Tibial artery (tissue), 4 donors: ENCODE results near the gene EDA.
"Not testable (repeated sequence)": the region's sequence is repeated elsewhere in the genome, so short reads cannot be mapped to it uniquely, and the experiment has no call there.

ENCODE experiments used
- DNase-seq, 2 donors: peaks; one replicate each; pipeline ENCODE4 v3.0.0-alpha.2; 2019
- H3K27ac ChIP-seq, 2 donors: fragments of 200-600 bp; sonication (generic) in 1 of 2; 1 replicate in 1 of 2; 2 replicates in 1 of 2; pipeline ENCODE4 v1.5.1; 2018 to 2019; ENCODE audit warnings: mild to moderate bottlenecking in 1 of 2
- H3K27me3 ChIP-seq, 2 donors: fragments of 200-600 bp; sonication (generic) in 1 of 2; one replicate each; pipeline versions ENCODE4 v1.5.1 to v1.6.0; 2016 to 2019
- H3K36me3 ChIP-seq, 3 donors: fragments of 200-600 bp; sonication (generic) in 2 of 3; one replicate each; pipeline ENCODE4 v1.5.1; 2016 to 2019; ENCODE audit warnings: mild to moderate bottlenecking in 2 of 3
- H3K4me1 ChIP-seq, 4 donors: fragments of 200-600 bp; sonication (generic) in 2 of 4; 1 replicate in 3 of 4; 2 replicates in 1 of 4; pipeline ENCODE4 v1.5.1; 2016 to 2019
- H3K4me3 ChIP-seq, 2 donors: fragments of 200-600 bp; sonication (generic) in 1 of 2; 1 replicate in 1 of 2; 2 replicates in 1 of 2; pipeline ENCODE4 v1.5.1; 2018 to 2019; ENCODE audit warnings: mild to moderate bottlenecking in 2 of 2
- H3K9me3 ChIP-seq, 3 donors: fragments of 200-600 bp; sonication (generic) in 1 of 3; one replicate each; pipeline ENCODE4 v1.5.1; 2016 to 2019
- CTCF ChIP-seq, 2 experiments: fragments of 200-600 bp in 1 of 2; fragments of 450-650 bp in 1 of 2; IDR thresholded peaks; one replicate each; pipeline ENCODE4 v1.5.1; 2017 to 2019; ENCODE audit warnings: antibody characterized with exemption in 2 of 2, mild to moderate bottlenecking in 1 of 2, moderate library complexity in 1 of 2
- intact Hi-C: fragments of 100-400 bp; cut with DNase I; formaldehyde crosslinking; loops from one replicate; pipeline ENCODE4 v1.15.0; 2023; ENCODE audit warnings: low total_unique reads

Gene EDA

GRCh38 chrX:69813677-69814076 is 197.8 kb downstream of the EDA start:
- no peak for TF ChIP-seq CTCF (IDR thresholded peaks at IDR 0.05)
- H3K9me3 ChIP-seq, result peaks cover 0 to 7% (median 0%) of the 10 kb centered on the region in 3 donors
- no peak overlapping the region for H3K27ac ChIP-seq
- no peaks in the 10 kb centered on the region for H3K4me1 ChIP-seq
- no peak overlapping the region for H3K4me3 ChIP-seq
- H3K36me3 ChIP-seq, result no peaks in the 10 kb centered on the region
- DNase-seq, result no peak
- intact Hi-C loops, result no loop called here
- H3K27me3 ChIP-seq, result no peaks in the 10 kb centered on the region

- intact Hi-C loops, result no loop called here
- no peak for DNase-seq
- TF ChIP-seq CTCF (IDR thresholded peaks at IDR 0.05), result no peak
These were observed 199.2 kb downstream of the EDA start for GRCh38 chrX:69815063-69815462.

GRCh38 chrX:69815519-69815918 is 199.6 kb downstream of the EDA start:
- no peak overlapping the region for H3K4me3 ChIP-seq
- H3K36me3 ChIP-seq, result no peaks in the 10 kb centered on the region
- no peaks in the 10 kb centered on the region for H3K4me1 ChIP-seq
- DNase-seq, result no peak
- intact Hi-C loops, result no loop called here
- no peaks in the 10 kb centered on the region for H3K27me3 ChIP-seq
- no peak overlapping the region for H3K27ac ChIP-seq
- H3K9me3 ChIP-seq, result peaks cover 0 to 7% (median 0%) of the 10 kb centered on the region in 3 donors
- TF ChIP-seq CTCF (IDR thresholded peaks at IDR 0.05), result no peak

More at GRCh38 chrX:69815063-69815462, 199.2 kb downstream of the EDA start:
- peaks cover 0 to 7% (median 0%) of the 10 kb centered on the region in 3 donors for H3K9me3 ChIP-seq
- H3K4me3 ChIP-seq, result no peak overlapping the region
- H3K27me3 ChIP-seq, result no peaks in the 10 kb centered on the region
- no peaks in the 10 kb centered on the region for H3K36me3 ChIP-seq
- no peaks in the 10 kb centered on the region for H3K4me1 ChIP-seq
- H3K27ac ChIP-seq, result no peak overlapping the region

GRCh38 chrX:69844636-69845035 is 228.7 kb downstream of the EDA start:
- no peak for TF ChIP-seq CTCF (IDR thresholded peaks at IDR 0.05)
- H3K36me3 ChIP-seq, result no peaks in the 10 kb centered on the region
- H3K4me1 ChIP-seq, result no peaks in the 10 kb centered on the region
- no peak overlapping the region for H3K4me3 ChIP-seq
- DNase-seq, result no peak
- intact Hi-C loops, result no loop called here
- no peaks in the 10 kb centered on the region for H3K27me3 ChIP-seq
- H3K27ac ChIP-seq, result no peak overlapping the region
- H3K9me3 ChIP-seq, result no peaks in the 10 kb centered on the region

- H3K27ac ChIP-seq, H3K27me3 ChIP-seq, H3K4me1 ChIP-seq, H3K36me3 ChIP-seq, H3K4me3 ChIP-seq, intact Hi-C loops, DNase-seq: not testable (repeated sequence)
- H3K9me3 ChIP-seq, result peaks cover 0 to 36% (median 17%) of the 10 kb centered on the region in 3 donors
These were observed 244.1 kb downstream of the EDA start for GRCh38 chrX:69859999-69860398.

- H3K27me3 ChIP-seq, result no peaks in the 10 kb centered on the region
- no peaks in the 10 kb centered on the region for H3K4me1 ChIP-seq
- no peak for TF ChIP-seq CTCF (IDR thresholded peaks at IDR 0.05)
- no peak overlapping the region for H3K27ac ChIP-seq
- peaks cover 0 to 30% (median 0%) of the 10 kb centered on the region in 3 donors for H3K9me3 ChIP-seq
- no peaks in the 10 kb centered on the region for H3K36me3 ChIP-seq
- intact Hi-C loops, result no loop called here
- no peak for DNase-seq
- H3K4me3 ChIP-seq, result no peak overlapping the region
These were observed 260.3 kb downstream of the EDA start for GRCh38 chrX:69876221-69876620.
